ENCODE results near the gene MORN5. TPM values are rescaled to one million over a fixed set of nuclear protein-coding genes. Genes with fewer than 3 reads are reported as not detected.

The MORN5 gene
- total RNA-seq, 1 donor from 2014 or later, result not detected

DNA sequence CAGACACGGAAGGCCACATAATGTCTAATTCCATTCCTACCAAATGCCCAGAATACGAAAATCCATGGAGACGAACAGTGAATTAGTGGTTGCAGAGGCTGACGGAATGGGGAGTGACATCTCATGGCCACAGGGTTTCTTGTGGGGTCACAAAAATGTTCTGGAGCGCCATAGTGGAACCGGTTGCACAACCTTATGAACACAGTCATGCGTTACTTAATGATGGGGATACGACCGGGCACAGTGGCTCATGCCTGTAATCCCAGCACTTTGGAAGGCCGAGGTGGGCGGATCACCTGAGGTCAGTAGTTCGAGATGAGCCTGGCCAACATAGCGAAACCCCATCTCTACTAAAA is 40.6 kb upstream of the MORN5 start:
- Mint-ChIP-seq H3K27ac (ENCODE audit: unreplicated experiment) (no peak overlapping the region), H3K27me3 (ENCODE audit: low read depth) (peaks cover 22% of the 10 kb centered on the region), H3K4me3 (no peak overlapping the region), H3K4me1 (peaks cover 4% of the 10 kb centered on the region), H3K36me3 (ENCODE audit: low read depth) (no peaks in the 10 kb centered on the region), H3K9me3 (no peaks in the 10 kb centered on the region)
- no peak for TF ChIP-seq CTCF (conservative IDR thresholded peaks at IDR 0.05)
- no peak for DNase-seq (ENCODE audit: low read depth, low spot score)

DNA sequence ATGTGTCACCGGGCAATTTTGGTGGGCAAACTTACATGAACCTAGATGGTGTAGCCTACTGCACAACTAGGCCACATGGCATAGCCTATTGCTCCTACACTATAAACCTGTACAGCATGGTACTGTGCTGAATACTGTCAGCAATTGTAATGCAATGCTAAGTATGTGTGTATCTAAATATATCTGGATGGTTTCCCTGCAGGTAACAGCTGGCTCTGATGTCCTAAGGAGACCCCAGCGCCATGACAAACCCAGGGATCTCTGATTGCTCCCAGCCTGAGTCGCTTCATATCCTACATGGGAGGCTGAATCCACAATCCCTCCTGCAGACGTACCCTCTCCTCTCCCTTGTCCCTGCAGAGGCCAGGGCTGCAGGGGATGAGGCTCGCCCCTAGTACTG is 40.0 kb upstream of the MORN5 start:
- Mint-ChIP-seq H3K27ac (ENCODE audit: unreplicated experiment) (no peak overlapping the region), H3K36me3 (ENCODE audit: low read depth) (no peaks in the 10 kb centered on the region), H3K4me3 (no peak overlapping the region), H3K27me3 (ENCODE audit: low read depth) (peaks cover 25% of the 10 kb centered on the region), H3K9me3 (no peaks in the 10 kb centered on the region), H3K4me1 (peaks cover 4% of the 10 kb centered on the region)
- no peak for DNase-seq (ENCODE audit: low read depth, low spot score)
- no peak for TF ChIP-seq CTCF (conservative IDR thresholded peaks at IDR 0.05)

DNA sequence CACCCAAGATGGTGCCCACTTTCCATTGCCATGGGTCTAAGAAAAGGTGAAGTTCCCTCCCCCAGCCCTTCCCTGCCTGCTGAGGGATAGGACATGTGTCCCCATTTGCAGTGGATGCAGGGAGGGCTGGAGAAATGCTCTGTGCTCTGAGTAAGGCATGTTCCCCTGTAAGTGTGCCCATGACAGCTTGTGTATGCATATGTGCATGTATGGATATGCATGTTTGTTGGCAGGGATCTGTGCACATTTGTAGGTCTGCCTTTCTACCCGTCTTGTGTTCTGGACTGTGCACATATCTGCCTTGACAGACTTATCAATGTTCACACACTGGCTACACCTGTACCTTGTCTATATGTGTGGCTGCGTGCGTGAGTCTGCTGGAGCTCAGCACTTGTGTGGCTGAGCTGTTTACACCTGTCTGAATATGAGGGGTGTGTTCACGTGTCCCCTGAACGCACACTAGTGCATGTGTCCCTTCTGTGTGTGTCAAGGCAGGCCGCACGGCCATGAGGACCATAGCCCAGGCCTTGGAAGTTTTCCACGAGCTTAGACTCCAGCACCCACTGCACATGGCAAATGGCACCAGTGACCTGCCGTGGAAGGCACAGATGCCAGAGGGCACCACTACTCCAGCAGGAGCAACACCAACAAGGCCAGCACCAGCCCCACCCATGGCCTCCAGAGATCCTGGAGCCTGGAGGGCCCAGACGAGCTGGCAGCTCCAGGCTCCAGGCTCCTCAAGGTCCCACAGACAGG is 39.2 kb upstream of the MORN5 start:
- no peak for TF ChIP-seq CTCF (conservative IDR thresholded peaks at IDR 0.05)
- H3K4me3 Mint-ChIP-seq, result no peak overlapping the region
- peaks cover 27% of the 10 kb centered on the region for H3K27me3 Mint-ChIP-seq (ENCODE audit: low read depth)
- no peak overlapping the region for H3K27ac Mint-ChIP-seq (ENCODE audit: unreplicated experiment)
- DNase-seq (ENCODE audit: low read depth, low spot score), result no peak
- H3K9me3 Mint-ChIP-seq, result no peaks in the 10 kb centered on the region
- H3K36me3 Mint-ChIP-seq (ENCODE audit: low read depth), result no peaks in the 10 kb centered on the region
- peaks cover 7% of the 10 kb centered on the region for H3K4me1 Mint-ChIP-seq

DNA sequence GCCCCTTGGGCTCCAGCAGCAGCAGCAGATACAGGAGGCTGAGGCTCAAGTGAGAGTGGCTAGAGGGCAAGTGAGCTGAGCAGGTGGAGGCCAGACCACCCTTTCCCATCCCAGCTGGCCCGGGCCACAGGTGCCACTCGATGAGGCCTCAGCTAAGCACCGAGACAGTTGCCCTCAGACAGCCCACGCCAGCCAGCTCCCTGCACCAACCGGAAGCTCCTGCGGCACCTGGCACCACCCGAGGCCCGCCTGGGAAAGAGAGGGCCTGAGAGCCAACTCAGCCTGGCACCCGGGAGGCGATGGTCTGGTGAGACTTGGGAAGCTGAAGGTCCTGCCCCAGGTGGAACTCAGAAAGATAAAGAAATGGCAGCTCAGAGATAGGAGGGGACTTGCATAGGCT is 38.3 kb upstream of the MORN5 start:
- TF ChIP-seq CTCF (conservative IDR thresholded peaks at IDR 0.05), result no peak
- Mint-ChIP-seq H3K27ac (ENCODE audit: unreplicated experiment) (no peak overlapping the region), H3K4me3 (no peak overlapping the region), H3K27me3 (ENCODE audit: low read depth) (peaks cover 33% of the 10 kb centered on the region), H3K4me1 (peaks cover 8% of the 10 kb centered on the region), H3K36me3 (ENCODE audit: low read depth) (no peaks in the 10 kb centered on the region), H3K9me3 (no peaks in the 10 kb centered on the region)
- DNase-seq (ENCODE audit: low read depth, low spot score), result no peak

DNA sequence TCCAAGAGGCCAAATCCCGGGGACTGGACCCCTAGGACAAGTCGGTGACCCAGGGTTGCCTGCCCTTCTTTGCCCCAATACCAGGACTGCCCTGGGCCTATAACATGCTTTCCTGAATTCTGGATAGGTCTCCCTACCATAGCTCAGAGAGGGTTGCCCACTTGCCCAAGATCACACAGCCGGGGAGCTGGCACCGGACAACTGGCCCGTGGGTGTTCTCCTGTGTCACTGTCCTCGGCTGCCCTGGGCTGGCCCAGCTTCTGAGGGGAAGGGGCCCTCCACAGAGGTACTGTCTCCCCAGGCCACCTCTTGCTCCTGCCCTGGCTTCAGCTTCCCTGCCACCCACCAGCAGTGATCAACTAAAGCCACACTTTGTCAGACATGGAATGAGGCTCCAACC is 37.8 kb upstream of the MORN5 start:
- H3K27ac Mint-ChIP-seq (ENCODE audit: unreplicated experiment), result no peak overlapping the region
- no peak for DNase-seq (ENCODE audit: low read depth, low spot score)
- H3K4me3 Mint-ChIP-seq, result no peak overlapping the region
- H3K4me1 Mint-ChIP-seq, result peaks cover 12% of the 10 kb centered on the region
- H3K9me3 Mint-ChIP-seq, result no peaks in the 10 kb centered on the region
- H3K27me3 Mint-ChIP-seq (ENCODE audit: low read depth), result peaks cover 38% of the 10 kb centered on the region
- no peaks in the 10 kb centered on the region for H3K36me3 Mint-ChIP-seq (ENCODE audit: low read depth)
- TF ChIP-seq CTCF (conservative IDR thresholded peaks at IDR 0.05), result no peak
